Sciatic nerve (tissue), 2 donors: ENCODE data around the gene SIRPA. TPM values are rescaled to one million over a fixed set of nuclear protein-coding genes. Genes with fewer than 3 reads are reported as not detected.

Experiments used
- ATAC-seq: fragments of 200-7000 bp; cut with Tn5 transposase; one replicate; pipeline ENCODE4 v1.9.1; 2020; ENCODE audit warnings: mild to moderate bottlenecking, moderate library complexity
- DNase-seq: peaks from one replicate; pipeline ENCODE4 v3.0.0-alpha.2; 2020; ENCODE audit warnings: low spot score
- intact Hi-C: fragments of 100-400 bp; cut with DNase I; formaldehyde crosslinking; loops from one replicate; pipeline ENCODE4 v1.14.2; 2022
- total RNA-seq: library from RNA; stranded (reverse); fragmentation: NEBNext Ultra II Directional; extraction: Animal tissue kit (Norgen Biotek cat#: 25700); gene quantifications from one replicate; pipeline ENCODE4 v1.2.1, GENCODE V29; 2021
- donor health status: DM: no; HTN: no; CAD: no.
- donor health status: DM: no; HTN: no; CAD: no.

Gene SIRPA
- total RNA-seq, 1 donor from 2014 or later: 55.5 TPM

GRCh38 chr20:1883986-1884385 is 11.2 kb upstream of the SIRPA start:
- intact Hi-C loops: no loop called here
- no peak for DNase-seq
- no peak for ATAC-seq

- DNase-seq (no peak), ATAC-seq (no peak)
- intact Hi-C loops: no loop called here
Measured at GRCh38 chr20:1885254-1885653, 10.0 kb upstream of the SIRPA start.

- intact Hi-C loops: no loop called here
- ATAC-seq (no peak), DNase-seq (no peak)
Measured at GRCh38 chr20:1885940-1886693, 9.1 kb upstream of the SIRPA start.

GRCh38 chr20:1887321-1887720 is 7.9 kb upstream of the SIRPA start:
- intact Hi-C loops: no loop called here
- no peak for DNase-seq
- ATAC-seq: no peak

GRCh38 chr20:1887756-1888155 is 7.5 kb upstream of the SIRPA start:
- intact Hi-C loops: no loop called here
- ATAC-seq (no peak), DNase-seq (no peak)

GRCh38 chr20:1888796-1889463 is 6.3 kb upstream of the SIRPA start:
- intact Hi-C loops: no loop called here
- DNase-seq: no peak

GRCh38 chr20:1890469-1891262 is 4.5 kb upstream of the SIRPA start:
- ATAC-seq (no peak), DNase-seq (no peak)
- intact Hi-C loops: loop anchor here (5.0 kb wide), 1 partner anchor 88 kb away; no protein-coding TSS in a partner anchor

More at GRCh38 chr20:1888796-1889463, 6.3 kb upstream of the SIRPA start:
- ATAC-seq: peak; percentile 20

- ATAC-seq: no peak
- intact Hi-C loops: loop anchor here (5.0 kb wide), 1 partner anchor 89 kb away; no protein-coding TSS in a partner anchor
Measured at GRCh38 chr20:1891263-1892118, 3.7 kb upstream of the SIRPA start.

GRCh38 chr20:1892119-1892385 is 3.2 kb upstream of the SIRPA start:
- ATAC-seq (no peak), DNase-seq (no peak)
- intact Hi-C loops: loop anchor here (5.0 kb wide), 1 partner anchor 90 kb away; no protein-coding TSS in a partner anchor

More at GRCh38 chr20:1891263-1892118, 3.7 kb upstream of the SIRPA start:
- DNase-seq: no peak

GRCh38 chr20:1893721-1894470 is 1.3 kb upstream of the SIRPA start:
- DNase-seq: peak; percentile 79
- intact Hi-C loops: loop anchor here (5.0 kb wide), 1 partner anchor 92 kb away; no protein-coding TSS in a partner anchor
- ATAC-seq: peak; percentile 2

- DNase-seq: peak; percentile 76
- intact Hi-C loops: loop anchor here (5.0 kb wide), 1 partner anchor 92 kb away; no protein-coding TSS in a partner anchor
- ATAC-seq: peak; percentile 33
Measured at GRCh38 chr20:1894471-1894950, 696 bp upstream of the SIRPA start.

- intact Hi-C loops: no loop called here
- DNase-seq: no peak
- peak; percentile 42 for ATAC-seq
Measured at GRCh38 chr20:1895674-1896483, 672 bp downstream of the SIRPA start.

GRCh38 chr20:1896484-1897258 is 1.5 kb downstream of the SIRPA start:
- DNase-seq: no peak
- ATAC-seq: no peak
- intact Hi-C loops: no loop called here

GRCh38 chr20:1897541-1897940 is 2.3 kb downstream of the SIRPA start:
- peak; percentile 31 for ATAC-seq
- no peak for DNase-seq
- intact Hi-C loops: no loop called here

- ATAC-seq: peak; percentile 12
- no peak for DNase-seq
- intact Hi-C loops: no loop called here
Measured at GRCh38 chr20:1897965-1898464, 2.8 kb downstream of the SIRPA start.
